SU-DHL-6 (cell line): ENCODE data around the gene HSD17B11.
"Not testable (repeated sequence)": the region's sequence is repeated elsewhere in the genome, so short reads cannot be mapped to it uniquely, and the experiment has no call there.

Source experiments
- H2AFZ ChIP-seq: fragments of 200-600 bp; sonication (generic); 2 replicates; pipeline ENCODE4 v1.6.1; 2014; ENCODE audit warnings: low read depth, mild to moderate bottlenecking, moderate library complexity, mixed read lengths, antibody characterized with exemption, low read length; ENCODE audit not compliant: severe bottlenecking
- H3F3A ChIP-seq: fragments of 200-600 bp; shearing (Covaris generic); 2 replicates; pipeline ENCODE4 v1.6.0; 2016; ENCODE audit warnings: antibody characterized with exemption, mild to moderate bottlenecking; ENCODE audit not compliant: insufficient read depth
- H3K27ac ChIP-seq: fragments of 200-600 bp; sonication (generic); 2 replicates; pipeline ENCODE4 v1.5.1; 2016; ENCODE audit warnings: low read depth, mild to moderate bottlenecking, low read length, moderate library complexity, mixed read lengths
- H3K27me3 ChIP-seq: fragments of 200-600 bp; sonication (generic), shearing (Covaris generic); 2 replicates; pipeline ENCODE4 v1.6.0; 2014; ENCODE audit warnings: mild to moderate bottlenecking, low read length
- H3K36me3 ChIP-seq: fragments of 200-600 bp; sonication (generic); 2 replicates; pipeline ENCODE4 v1.6.1; 2014; ENCODE audit warnings: mild to moderate bottlenecking, low read length, mixed read lengths
- H3K4me2 ChIP-seq: fragments of 300-600, 200-600 bp; shearing (Covaris generic), sonication (generic); 2 replicates; pipeline ENCODE4 v1.6.0; 2014; ENCODE audit warnings: low read length, low read depth, mild to moderate bottlenecking; ENCODE audit not compliant: poor library complexity, severe bottlenecking
- H3K4me3 ChIP-seq: fragments of 200-600 bp; sonication (generic); 2 replicates; pipeline ENCODE4 v1.5.1; 2014; ENCODE audit warnings: antibody characterized with exemption, low read length, mild to moderate bottlenecking, mixed read lengths; ENCODE audit not compliant: insufficient read depth, poor library complexity, severe bottlenecking
- H3K79me2 ChIP-seq: fragments of 200-600 bp; sonication (generic); 2 replicates; pipeline ENCODE4 v1.6.1; 2014; ENCODE audit warnings: mild to moderate bottlenecking, low read length, moderate library complexity; ENCODE audit not compliant: insufficient read depth
- H3K9ac ChIP-seq: fragments of 200-600 bp; sonication (generic); 2 replicates; pipeline ENCODE4 v1.7.0; 2014; ENCODE audit warnings: mild to moderate bottlenecking, low read length
- H3K9me2 ChIP-seq: fragments of 200-600 bp; sonication (generic); replicated peaks from 2 replicates; pipeline ENCODE4 v1.6.1; 2014; ENCODE audit warnings: low read length; ENCODE audit not compliant: insufficient read depth
- H3K9me3 ChIP-seq: fragments of 200-600 bp; sonication (generic); 2 replicates; pipeline ENCODE4 v1.6.1; 2014; ENCODE audit warnings: low read length, mixed read lengths; ENCODE audit not compliant: insufficient read depth
- H4K20me1 ChIP-seq: fragments of 200-600 bp; sonication (generic); 2 replicates; pipeline ENCODE4 v1.6.1; 2014; ENCODE audit warnings: low read depth, mild to moderate bottlenecking, antibody characterized with exemption, low read length, moderate library complexity, mixed read lengths
- EZH2phosphoT487 ChIP-seq: fragments of 200-600 bp; sonication (generic), shearing (Covaris generic); conservative IDR thresholded peaks from 2 replicates; pipeline ENCODE4 v1.6.1; 2018; ENCODE audit warnings: mild to moderate bottlenecking, antibody characterized with exemption, low read length, moderate library complexity, mixed read lengths
- TF ChIP-seq, protein P1 (sequence below): fragments of 200-600 bp; sonication (generic); IDR thresholded peaks from one replicate; pipeline ENCODE4 v1.5.1; 2017; ENCODE audit warnings: antibody characterized with exemption, mild to moderate bottlenecking, low read length, moderate library complexity; ENCODE audit not compliant: insufficient read depth, poor library complexity, severe bottlenecking

The HSD17B11 gene

DNA sequence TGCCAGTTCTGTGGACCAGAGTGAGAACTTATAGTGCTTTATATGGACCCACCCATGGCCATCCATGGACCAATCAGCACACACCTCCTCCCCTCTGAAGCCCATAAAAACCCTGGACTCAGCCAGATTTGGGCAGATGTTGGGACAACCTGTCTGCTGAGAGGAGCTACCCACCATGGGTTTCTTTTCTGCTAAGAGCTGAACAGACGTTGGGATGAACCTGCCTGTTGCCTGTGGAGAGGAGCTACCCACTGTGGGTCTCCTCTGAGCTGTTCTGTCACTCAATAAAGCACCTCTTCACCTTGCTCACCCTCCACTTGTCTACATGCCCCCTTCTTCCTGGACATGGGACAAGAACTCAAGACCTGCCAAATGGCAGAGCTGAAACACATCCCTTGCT, 9.0 kb upstream of the HSD17B11 start:
- H3K27me3 ChIP-seq = no peaks in the 10 kb centered on the region
- no peak overlapping the region for H2AFZ ChIP-seq
- no peaks in the 10 kb centered on the region for H3K36me3 ChIP-seq
- H3F3A ChIP-seq = no peaks in the 10 kb centered on the region
- H3K79me2 ChIP-seq = no peaks in the 10 kb centered on the region
- H3K9me2 ChIP-seq = no peaks in the 10 kb centered on the region
- H3K27ac ChIP-seq = no peak overlapping the region
- no peaks in the 10 kb centered on the region for H3K9me3 ChIP-seq
- H3K4me3 ChIP-seq = no peak overlapping the region
- H3K9ac ChIP-seq = no peak overlapping the region
- H3K4me2 ChIP-seq = no peak overlapping the region
- H4K20me1 ChIP-seq = no peaks in the 10 kb centered on the region
- no peak for TF ChIP-seq EZH2phosphoT487
- TF ChIP-seq, protein P1, sequence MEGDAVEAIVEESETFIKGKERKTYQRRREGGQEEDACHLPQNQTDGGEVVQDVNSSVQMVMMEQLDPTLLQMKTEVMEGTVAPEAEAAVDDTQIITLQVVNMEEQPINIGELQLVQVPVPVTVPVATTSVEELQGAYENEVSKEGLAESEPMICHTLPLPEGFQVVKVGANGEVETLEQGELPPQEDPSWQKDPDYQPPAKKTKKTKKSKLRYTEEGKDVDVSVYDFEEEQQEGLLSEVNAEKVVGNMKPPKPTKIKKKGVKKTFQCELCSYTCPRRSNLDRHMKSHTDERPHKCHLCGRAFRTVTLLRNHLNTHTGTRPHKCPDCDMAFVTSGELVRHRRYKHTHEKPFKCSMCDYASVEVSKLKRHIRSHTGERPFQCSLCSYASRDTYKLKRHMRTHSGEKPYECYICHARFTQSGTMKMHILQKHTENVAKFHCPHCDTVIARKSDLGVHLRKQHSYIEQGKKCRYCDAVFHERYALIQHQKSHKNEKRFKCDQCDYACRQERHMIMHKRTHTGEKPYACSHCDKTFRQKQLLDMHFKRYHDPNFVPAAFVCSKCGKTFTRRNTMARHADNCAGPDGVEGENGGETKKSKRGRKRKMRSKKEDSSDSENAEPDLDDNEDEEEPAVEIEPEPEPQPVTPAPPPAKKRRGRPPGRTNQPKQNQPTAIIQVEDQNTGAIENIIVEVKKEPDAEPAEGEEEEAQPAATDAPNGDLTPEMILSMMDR = no peak

GRCh38 chr4:87399148-87399547, 8.2 kb upstream of the HSD17B11 start:
- Histone ChIP-seq H3K4me3 (no peak overlapping the region), H3K79me2 (no peaks in the 10 kb centered on the region), H3K27me3 (no peaks in the 10 kb centered on the region), H3K9ac (no peak overlapping the region), H3K9me3 (no peaks in the 10 kb centered on the region), H3K27ac (no peak overlapping the region), H3K36me3 (no peaks in the 10 kb centered on the region), H4K20me1 (no peaks in the 10 kb centered on the region), H3K9me2 (no peaks in the 10 kb centered on the region), H3F3A (no peaks in the 10 kb centered on the region), H2AFZ (no peak overlapping the region), H3K4me2 (no peak overlapping the region)
- no peak for TF ChIP-seq EZH2phosphoT487
- TF ChIP-seq, protein P1 = no peak

GRCh38 chr4:87395851-87396250, 4.9 kb upstream of the HSD17B11 start:
- not testable (repeated sequence) for H3F3A ChIP-seq, H4K20me1 ChIP-seq, H3K9me2 ChIP-seq, H3K4me3 ChIP-seq, H3K27ac ChIP-seq, H2AFZ ChIP-seq, H3K4me2 ChIP-seq, H3K27me3 ChIP-seq, H3K9ac ChIP-seq, H3K79me2 ChIP-seq, H3K9me3 ChIP-seq, H3K36me3 ChIP-seq

DNA sequence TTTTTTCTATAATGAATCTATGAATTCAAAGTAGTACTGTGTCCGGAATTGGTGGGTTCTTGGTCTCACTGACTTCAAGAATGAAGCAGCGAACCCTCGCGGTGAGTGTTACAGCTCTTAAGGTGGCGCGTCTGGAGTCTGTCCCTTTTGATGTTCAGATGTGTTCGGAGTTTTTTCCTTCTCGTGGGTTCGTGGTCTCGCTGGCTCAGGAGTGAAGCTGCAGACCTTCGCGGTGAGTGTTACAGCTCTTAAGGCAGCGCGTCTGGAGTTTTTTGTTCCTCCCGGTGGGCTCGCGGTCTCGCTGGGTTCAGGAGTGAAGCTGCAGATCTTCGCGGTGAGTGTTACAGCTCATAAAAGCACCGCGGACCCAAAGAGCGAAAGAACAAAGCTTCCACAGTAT, 4.1 kb upstream of the HSD17B11 start:
- H3K4me3 ChIP-seq, H3K27me3 ChIP-seq, H3K9me3 ChIP-seq, H3K36me3 ChIP-seq, H2AFZ ChIP-seq, H3F3A ChIP-seq, H3K4me2 ChIP-seq, H3K79me2 ChIP-seq, H4K20me1 ChIP-seq, H3K9ac ChIP-seq, H3K27ac ChIP-seq, H3K9me2 ChIP-seq: not testable (repeated sequence)
